ENCODE results near the gene THSD7A. TPM values are rescaled to one million over a fixed set of nuclear protein-coding genes. Genes with fewer than 3 reads are reported as not detected.

The THSD7A gene
- total and polyA plus RNA-seq, 2 of the 8 experiments (the other 6 are each of a cell fraction or from before 2014, with no cell fraction given), result 0.44 to 1.2 TPM

DNA sequence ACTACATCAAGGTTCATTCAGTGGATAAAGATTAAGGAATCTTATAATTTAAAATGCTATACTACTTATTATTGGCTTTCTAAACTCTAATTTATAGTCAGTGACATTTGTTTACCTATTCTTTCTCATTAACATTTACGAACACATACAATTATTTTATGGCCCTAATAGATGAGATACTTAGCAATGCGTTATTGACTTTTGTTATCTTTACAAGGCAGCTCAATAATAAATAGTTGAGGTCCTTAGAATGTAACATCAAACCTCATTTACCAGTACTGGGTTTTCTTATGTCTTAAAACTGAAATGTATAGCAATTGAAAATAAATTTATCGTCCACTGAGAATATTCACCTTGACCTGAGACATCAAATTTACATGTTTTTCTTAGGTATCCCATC is 89.0 kb downstream of the THSD7A start (continued):
- no peak for TF ChIP-seq PHF8 (conservative IDR thresholded peaks at IDR 0.05; ENCODE audit: low read depth, low read length)

Data from H1 (cell line).